ENCODE results near the gene MDFIC.

MDFIC gene

GRCh38 chr7:115005251-115005650 lies 83.4 kb downstream of the MDFIC start:
- no peak for TF ChIP-seq CTCF (IDR thresholded peaks at IDR 0.05)

GRCh38 chr7:115005953-115006352 lies 84.1 kb downstream of the MDFIC start:
- TF ChIP-seq CTCF (IDR thresholded peaks at IDR 0.05), result no peak

GRCh38 chr7:115007751-115008150 lies 85.9 kb downstream of the MDFIC start:
- no peak for TF ChIP-seq CTCF (IDR thresholded peaks at IDR 0.05)

- TF ChIP-seq CTCF (IDR thresholded peaks at IDR 0.05), result no peak
Measured at GRCh38 chr7:115008465-115009114, 86.7 kb downstream of the MDFIC start.

- no peak for TF ChIP-seq CTCF (IDR thresholded peaks at IDR 0.05)
Measured at GRCh38 chr7:115009139-115009538, 87.2 kb downstream of the MDFIC start.

GRCh38 chr7:115009736-115010440 lies 88.0 kb downstream of the MDFIC start:
- no peak for TF ChIP-seq CTCF (IDR thresholded peaks at IDR 0.05)

GRCh38 chr7:115010441-115010820 lies 88.5 kb downstream of the MDFIC start:
- no peak for TF ChIP-seq CTCF (IDR thresholded peaks at IDR 0.05)
